H7 (cell line): Measurements from ENCODE around the gene UBE2E2. TPM values are rescaled to one million over a fixed set of nuclear protein-coding genes. Genes with fewer than 3 reads are reported as not detected.

Experiments
- DNase-seq: peaks from one replicate; pipeline ENCODE4 v3.0.0; 2012
- H3K27me3 ChIP-seq: 2 replicates; pipeline ENCODE4 v1.6.0; 2011; ENCODE audit warnings: mild to moderate bottlenecking, low read length; ENCODE audit not compliant: control insufficient read depth, insufficient read depth
- H3K36me3 ChIP-seq: replicated peaks from 2 replicates; pipeline ENCODE4 v1.5.1; 2011; ENCODE audit warnings: low read length; ENCODE audit not compliant: control insufficient read depth, insufficient read depth
- H3K4me3 ChIP-seq: 2 replicates; pipeline ENCODE4 v1.5.1; 2011; ENCODE audit warnings: low read depth, mild to moderate bottlenecking, control low read depth, low read length, moderate library complexity; ENCODE audit not compliant: insufficient read depth
- total RNA-seq: library from RNA; depleted of rRNA; stranded (reverse); fragments of >200 nt; shearing (Covaris generic); gene quantifications from 2 replicates; pipeline ENCODE4 v1.2.3, GENCODE V29; 2014

UBE2E2 gene
- total RNA-seq, 1 experiment from 2014 or later = 56.8 TPM

GRCh38 chr3:23240171-23240785 lies 37.2 kb downstream of the UBE2E2 start:
- no peak for DNase-seq
- no peaks in the 10 kb centered on the region for H3K36me3 ChIP-seq
- H3K27me3 ChIP-seq = no peaks in the 10 kb centered on the region

GRCh38 chr3:23241256-23241655 lies 38.1 kb downstream of the UBE2E2 start:
- Histone ChIP-seq H3K36me3 (no peaks in the 10 kb centered on the region), H3K4me3 (no peak overlapping the region), H3K27me3 (no peaks in the 10 kb centered on the region)
- DNase-seq = no peak

More at GRCh38 chr3:23240171-23240785, 37.2 kb downstream of the UBE2E2 start:
- H3K4me3 ChIP-seq = no peak overlapping the region

DNA sequence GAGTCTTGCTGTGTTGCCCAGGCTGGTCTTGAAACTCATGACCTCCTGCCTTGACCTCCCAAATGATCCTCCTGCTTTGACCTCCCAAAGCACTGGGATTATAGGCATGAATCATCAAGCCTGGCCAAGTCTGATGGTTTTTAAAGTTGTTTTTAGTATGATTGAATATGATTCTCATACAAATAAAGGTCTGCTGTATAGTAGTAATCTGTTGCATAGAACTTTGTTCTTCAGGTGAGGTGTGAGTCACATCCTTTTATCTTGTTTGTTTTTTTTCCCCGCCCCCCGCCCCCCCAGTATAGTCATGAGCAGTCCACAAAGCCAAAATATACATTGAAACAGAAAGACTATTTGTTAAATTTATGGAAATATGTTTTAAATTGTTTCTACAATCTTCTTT lies 39.0 kb downstream of the UBE2E2 start:
- H3K4me3 ChIP-seq = no peak overlapping the region
- no peaks in the 10 kb centered on the region for H3K36me3 ChIP-seq
- H3K27me3 ChIP-seq = no peaks in the 10 kb centered on the region
- no peak for DNase-seq

GRCh38 chr3:23244324-23245041 lies 41.4 kb downstream of the UBE2E2 start:
- H3K27me3 ChIP-seq = no peaks in the 10 kb centered on the region
- H3K4me3 ChIP-seq = no peak overlapping the region
- no peak for DNase-seq
- no peaks in the 10 kb centered on the region for H3K36me3 ChIP-seq

GRCh38 chr3:23246651-23247050 lies 43.5 kb downstream of the UBE2E2 start:
- no peak overlapping the region for H3K4me3 ChIP-seq
- H3K36me3 ChIP-seq = no peaks in the 10 kb centered on the region
- no peaks in the 10 kb centered on the region for H3K27me3 ChIP-seq
- no peak for DNase-seq

DNA sequence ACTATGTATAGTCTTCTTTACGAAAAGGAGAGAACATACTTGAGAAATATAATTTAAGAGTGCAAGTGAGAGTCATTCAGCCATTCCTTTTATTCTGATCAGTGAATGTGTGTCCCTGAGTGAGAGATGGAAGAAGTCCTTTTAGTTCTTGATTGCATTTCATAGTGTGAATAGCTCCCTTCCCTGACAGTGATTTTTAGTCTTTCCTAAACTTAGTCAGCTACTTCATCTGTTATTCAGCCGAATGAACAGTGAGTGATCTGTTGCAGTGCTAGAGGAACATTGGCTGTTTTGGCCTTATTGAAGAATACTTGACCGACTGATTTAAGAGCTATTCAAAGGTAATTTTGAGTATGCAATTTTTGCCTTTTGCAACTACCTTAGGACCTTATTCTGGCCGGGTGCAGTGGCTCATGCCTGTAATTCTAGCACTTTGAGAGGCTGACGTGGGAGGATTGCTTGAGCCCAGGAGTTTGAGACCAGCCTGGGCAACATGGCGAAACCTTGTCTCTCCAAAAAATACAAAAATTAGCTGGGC lies 45.5 kb downstream of the UBE2E2 start:
- H3K27me3 ChIP-seq = no peaks in the 10 kb centered on the region
- no peaks in the 10 kb centered on the region for H3K36me3 ChIP-seq
- no peak for DNase-seq
- H3K4me3 ChIP-seq = no peak overlapping the region

DNA sequence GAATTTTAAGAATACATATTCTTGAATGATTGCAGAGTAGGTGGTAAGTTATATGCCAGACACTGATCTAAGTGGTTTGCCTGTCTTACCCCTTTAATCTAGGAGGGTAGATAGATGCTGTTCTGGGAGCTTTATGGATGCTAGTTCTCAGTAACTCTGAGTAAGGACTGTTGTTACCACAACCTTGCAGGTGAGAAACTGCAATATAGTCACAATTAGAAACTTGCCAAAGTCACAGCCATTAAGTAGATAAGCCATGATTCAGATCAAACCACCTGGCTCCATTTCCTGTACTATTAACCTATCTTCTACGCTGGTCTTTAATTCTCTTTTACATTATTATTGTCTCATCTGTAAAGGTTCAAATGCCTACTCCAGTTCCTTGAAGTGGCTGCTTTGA lies 46.8 kb downstream of the UBE2E2 start:
- DNase-seq = no peak
- Histone ChIP-seq H3K4me3 (no peak overlapping the region), H3K27me3 (no peaks in the 10 kb centered on the region), H3K36me3 (no peaks in the 10 kb centered on the region)

DNA sequence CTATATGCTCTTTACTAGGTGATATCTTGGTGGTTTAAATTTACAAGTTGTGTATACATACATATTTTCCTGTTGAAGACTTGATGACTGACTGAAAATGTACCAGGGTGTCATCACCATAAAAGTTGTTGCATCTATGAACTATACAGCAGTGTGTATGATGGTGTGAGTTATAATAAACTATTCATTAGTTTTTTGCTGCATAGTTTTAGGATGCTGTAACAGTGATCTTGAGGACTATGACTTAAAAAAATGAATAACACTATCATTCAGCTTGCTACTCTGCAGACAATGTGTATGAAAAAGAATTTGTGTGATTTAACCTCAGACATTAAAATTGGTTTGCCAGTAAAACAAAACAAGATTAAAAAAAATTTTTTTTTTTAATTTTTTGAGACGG lies 49.0 kb downstream of the UBE2E2 start:
- no peaks in the 10 kb centered on the region for H3K27me3 ChIP-seq
- no peaks in the 10 kb centered on the region for H3K36me3 ChIP-seq
- no peak for DNase-seq
- H3K4me3 ChIP-seq = no peak overlapping the region

GRCh38 chr3:23253214-23253613 lies 50.1 kb downstream of the UBE2E2 start:
- no peak overlapping the region for H3K4me3 ChIP-seq
- no peaks in the 10 kb centered on the region for H3K36me3 ChIP-seq
- no peak for DNase-seq
- no peaks in the 10 kb centered on the region for H3K27me3 ChIP-seq

DNA sequence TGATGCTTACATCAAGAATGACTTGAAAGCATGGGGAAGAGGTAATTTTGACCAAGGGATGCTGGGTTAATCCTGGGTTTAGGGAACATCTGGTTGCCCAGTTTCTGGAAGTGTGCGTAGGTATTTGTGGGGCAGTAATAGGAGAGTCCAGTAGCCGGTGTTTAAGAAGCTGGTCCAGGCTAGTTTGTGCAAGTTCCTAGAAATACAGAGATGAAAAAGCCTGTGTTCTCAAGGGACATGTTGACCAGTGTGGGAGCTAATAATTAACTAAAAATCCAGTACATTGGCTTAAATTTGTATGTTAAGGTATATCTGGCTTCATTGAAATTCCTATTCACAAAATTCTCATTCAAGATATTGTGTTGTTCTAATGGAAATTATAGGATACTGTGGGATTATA lies 51.2 kb downstream of the UBE2E2 start:
- no peak for DNase-seq
- H3K36me3 ChIP-seq = no peaks in the 10 kb centered on the region
- H3K27me3 ChIP-seq = no peaks in the 10 kb centered on the region
- no peak overlapping the region for H3K4me3 ChIP-seq

DNA sequence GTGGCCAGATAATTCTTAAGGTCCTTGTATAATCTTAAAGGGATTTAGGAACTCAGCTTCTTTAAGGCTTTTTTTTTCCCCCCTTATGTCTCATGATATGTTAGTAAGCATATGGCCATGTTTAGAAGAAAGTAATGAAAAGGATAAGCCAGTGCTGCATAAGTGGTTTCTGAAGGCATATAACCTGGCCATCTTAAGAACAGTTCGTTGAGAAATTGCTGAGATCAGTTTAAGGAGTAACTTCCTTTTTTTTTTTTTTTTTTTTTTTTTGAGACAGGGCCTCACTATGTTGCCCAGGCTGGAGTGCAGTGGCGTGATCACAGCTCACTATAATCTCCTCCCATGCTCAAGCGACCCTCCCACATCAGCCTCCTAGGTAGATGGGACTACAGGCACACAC lies 51.7 kb downstream of the UBE2E2 start:
- H3K4me3 ChIP-seq = no peak overlapping the region
- DNase-seq = no peak
- H3K36me3 ChIP-seq = no peaks in the 10 kb centered on the region
- no peaks in the 10 kb centered on the region for H3K27me3 ChIP-seq

GRCh38 chr3:23256741-23257435 lies 53.8 kb downstream of the UBE2E2 start:
- Histone ChIP-seq H3K27me3 (no peaks in the 10 kb centered on the region), H3K36me3 (no peaks in the 10 kb centered on the region), H3K4me3 (no peak overlapping the region)
- DNase-seq = no peak

- no peak for DNase-seq
- no peaks in the 10 kb centered on the region for H3K27me3 ChIP-seq
These were observed 55.0 kb downstream of the UBE2E2 start for GRCh38 chr3:23258110-23258509.

GRCh38 chr3:23259515-23259914 lies 56.4 kb downstream of the UBE2E2 start:
- no peak for DNase-seq
- H3K4me3 ChIP-seq = no peak overlapping the region
- H3K27me3 ChIP-seq = no peaks in the 10 kb centered on the region
- H3K36me3 ChIP-seq = no peaks in the 10 kb centered on the region

More at GRCh38 chr3:23258110-23258509, 55.0 kb downstream of the UBE2E2 start:
- H3K4me3 ChIP-seq = no peak overlapping the region
- H3K36me3 ChIP-seq = no peaks in the 10 kb centered on the region

GRCh38 chr3:23262766-23263165 lies 59.6 kb downstream of the UBE2E2 start:
- DNase-seq = no peak
- H3K4me3 ChIP-seq = no peak overlapping the region
- H3K27me3 ChIP-seq = no peaks in the 10 kb centered on the region
- H3K36me3 ChIP-seq = no peaks in the 10 kb centered on the region
